HCEC 1CT (cell line): ENCODE measurements around the gene OR1I1.

Source experiments
- DNase-seq: peaks from one replicate; pipeline ENCODE4 v3.0.0-alpha.2; 2017

The OR1I1 gene

GRCh38 chr19:15120135-15121026, 38.4 kb downstream of the OR1I1 start:
- no peak for DNase-seq

GRCh38 chr19:15122331-15123030, 40.5 kb downstream of the OR1I1 start:
- DNase-seq = no peak

DNA sequence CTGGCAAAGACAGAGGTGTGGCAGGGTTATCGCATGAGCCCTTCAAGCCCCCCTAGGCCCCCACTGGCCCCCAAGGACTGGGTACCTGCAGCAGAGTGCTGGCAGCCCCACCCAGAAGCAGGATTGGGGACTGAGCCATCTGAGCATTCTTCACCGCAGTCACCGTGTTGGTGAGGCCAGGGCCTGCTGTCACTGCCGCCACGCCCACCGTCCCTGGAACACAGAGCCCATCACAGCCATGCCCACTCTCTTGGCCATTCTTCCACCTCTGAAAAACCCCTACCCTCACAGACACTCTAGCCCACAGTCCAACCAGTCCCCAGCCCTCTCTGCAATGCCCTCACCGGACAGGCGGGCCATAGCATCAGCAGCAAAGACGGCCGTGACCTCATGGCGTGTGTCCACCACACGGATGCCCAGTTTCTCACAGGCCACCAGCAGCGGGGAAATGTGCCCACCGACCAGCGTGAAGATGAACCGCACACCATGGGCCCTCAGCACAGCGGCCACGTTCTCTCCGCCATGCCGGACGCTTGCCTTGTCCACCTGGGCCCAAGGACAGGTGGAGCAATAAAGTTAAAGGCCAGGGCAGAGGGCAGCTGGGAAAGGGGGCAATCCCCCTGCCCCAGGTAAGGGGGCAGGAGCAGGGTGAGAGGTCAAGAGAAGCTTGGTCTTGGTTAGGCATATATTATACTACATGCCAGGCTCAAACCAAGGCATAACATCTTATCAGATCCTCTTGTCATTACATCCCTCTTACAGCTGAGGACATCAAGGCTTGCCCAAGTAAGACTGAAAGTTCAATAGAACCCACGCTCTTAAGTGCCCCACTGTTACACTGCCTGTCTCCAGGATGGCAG, 41.2 kb downstream of the OR1I1 start:
- DNase-seq = no peak

- DNase-seq = no peak
Observed at GRCh38 chr19:15123900-15124299, 41.9 kb downstream of the OR1I1 start.

GRCh38 chr19:15124572-15125231, 42.7 kb downstream of the OR1I1 start:
- no peak for DNase-seq

DNA sequence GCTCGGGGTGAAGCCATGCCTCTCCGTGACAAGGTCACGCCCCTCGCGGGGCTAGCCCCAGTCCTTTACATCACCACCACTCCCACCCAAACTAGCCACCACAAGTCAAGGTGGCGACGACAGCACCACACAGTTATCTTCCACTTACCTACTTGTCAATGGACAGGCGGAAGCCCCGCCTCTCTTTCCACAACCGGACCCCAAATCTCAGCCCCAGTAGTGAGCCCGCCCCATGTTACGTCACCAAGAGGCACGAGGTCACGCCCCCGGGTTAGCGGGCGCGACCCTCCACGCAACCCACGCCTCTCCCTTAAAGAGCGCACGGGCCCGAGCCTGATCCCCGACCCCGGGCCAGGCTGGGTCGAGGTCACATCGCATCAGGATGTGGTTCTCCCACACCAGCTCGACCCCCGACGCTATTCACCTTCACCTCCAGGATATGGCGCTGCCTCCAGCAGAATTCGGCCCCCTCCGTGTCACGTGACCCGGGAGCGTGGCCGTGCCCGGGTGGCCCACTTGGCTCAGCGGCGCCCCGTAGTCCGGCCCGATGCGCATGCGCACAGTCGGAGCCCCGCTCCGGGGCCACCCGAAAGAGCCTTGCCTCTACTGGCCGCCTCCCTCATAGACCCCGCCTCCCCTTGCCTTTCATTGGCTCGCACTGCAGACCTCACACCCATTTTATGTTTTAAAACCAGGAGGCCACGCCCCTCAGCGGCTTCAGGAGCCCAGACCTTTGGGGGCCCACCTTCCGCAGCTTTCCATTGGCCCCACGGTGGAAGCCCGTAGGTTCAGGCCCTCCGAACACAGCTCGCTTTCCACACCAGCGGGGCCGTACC, 43.4 kb downstream of the OR1I1 start:
- DNase-seq = peak; percentile 97

GRCh38 chr19:15126131-15126910, 44.3 kb downstream of the OR1I1 start:
- DNase-seq = no peak

DNA sequence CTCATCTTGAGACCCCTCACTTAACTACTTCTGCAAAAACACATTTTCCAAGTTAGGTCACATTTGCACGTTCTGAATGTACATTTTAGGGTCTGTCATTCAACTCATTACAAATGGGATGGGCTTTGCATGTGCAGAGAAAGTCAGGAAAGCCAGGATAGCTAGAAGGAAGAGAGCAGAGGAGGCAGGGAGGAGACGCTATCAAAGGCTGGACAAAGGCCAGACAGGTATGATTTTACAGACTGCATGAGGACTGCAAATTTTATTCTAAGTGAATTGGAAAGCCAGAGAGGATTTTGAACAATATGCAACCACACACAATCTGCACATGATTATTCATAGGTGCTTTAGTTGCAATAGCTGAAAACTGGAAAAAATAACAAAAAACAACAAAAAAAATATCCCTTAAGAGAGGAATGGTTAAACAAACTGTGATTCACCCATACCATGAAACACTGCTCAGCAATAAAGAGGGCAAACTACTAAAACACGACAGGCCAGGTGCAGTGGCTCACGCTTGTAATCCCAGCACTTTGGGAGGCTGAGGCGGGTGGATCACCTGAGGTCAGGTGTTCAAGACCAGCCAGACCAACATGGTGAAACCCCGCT, 46.3 kb downstream of the OR1I1 start:
- DNase-seq = no peak

DNA sequence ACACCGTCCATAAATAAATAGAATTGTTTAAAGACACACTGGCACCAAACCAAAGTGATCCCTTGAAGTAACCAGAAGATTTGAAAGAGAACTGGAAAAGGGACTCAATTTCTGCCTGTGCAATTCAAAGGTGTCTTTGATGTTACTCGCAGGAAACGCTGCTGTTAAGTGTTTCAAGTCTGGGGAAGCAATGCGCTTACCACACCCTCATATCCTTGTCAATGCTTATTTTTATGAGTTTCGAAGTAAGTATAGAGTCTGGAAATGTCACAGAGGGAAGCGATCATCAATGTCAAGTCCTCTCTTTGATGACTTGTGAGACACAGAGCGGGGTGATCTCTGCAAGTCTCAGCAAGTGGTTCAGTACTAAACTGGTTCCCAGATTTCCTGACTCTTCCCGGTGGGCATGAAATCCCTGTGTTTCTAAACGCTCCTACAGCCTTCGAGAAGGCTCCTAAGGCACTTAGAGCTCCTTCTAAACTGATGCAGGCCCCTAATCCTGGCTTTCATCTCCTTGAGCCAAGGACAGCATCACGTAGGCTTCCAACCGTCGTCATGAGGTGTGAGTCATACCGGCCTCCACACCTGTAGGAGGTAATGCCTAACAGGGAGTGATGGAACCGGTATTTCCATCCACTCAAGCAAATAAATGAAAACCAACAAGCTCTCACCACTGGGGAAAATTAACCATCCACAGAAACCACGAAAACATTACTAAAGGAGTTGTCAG, 48.0 kb downstream of the OR1I1 start:
- DNase-seq = no peak

- peak; percentile 29 for DNase-seq
Observed at GRCh38 chr19:15136234-15136954, 54.4 kb downstream of the OR1I1 start.

DNA sequence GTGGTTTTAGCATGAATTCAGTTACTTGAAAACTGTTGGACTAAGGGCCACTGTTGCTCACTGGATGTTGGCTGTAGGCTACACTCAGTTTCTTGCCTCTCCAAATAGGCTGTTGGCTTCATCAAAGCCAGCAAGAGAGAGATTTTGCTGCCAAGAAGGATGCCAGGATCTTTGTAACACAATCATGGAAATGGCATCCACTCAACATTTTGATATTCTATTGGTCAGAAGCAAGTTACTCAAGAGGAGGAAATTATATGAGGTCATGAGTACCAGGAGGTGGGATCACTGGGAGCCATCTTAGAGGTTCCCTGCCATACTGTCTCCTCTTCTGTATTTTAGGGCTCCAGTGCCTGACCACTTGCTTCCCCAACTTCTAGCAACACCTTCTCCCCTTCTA, 55.8 kb downstream of the OR1I1 start:
- DNase-seq = peak; percentile 79

DNA sequence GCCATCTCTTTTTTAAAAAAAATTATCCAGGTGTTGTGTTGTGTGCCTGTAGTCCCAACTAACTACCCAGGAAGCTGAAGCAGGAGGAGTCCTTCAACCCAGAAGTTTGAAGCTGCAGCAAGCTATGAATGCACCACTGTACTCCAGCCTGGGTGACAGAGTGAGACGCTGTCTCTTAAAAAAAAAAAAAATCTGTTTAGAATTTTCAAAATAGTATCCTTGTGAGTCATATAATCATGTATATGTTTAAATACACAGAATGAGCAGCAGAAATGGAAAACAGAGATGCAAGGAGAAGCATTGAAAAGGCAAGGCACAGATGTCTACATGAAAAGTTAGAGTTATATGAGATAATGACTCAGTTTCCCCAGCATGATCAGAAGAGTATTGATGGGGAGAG, 56.4 kb downstream of the OR1I1 start:
- peak; percentile 60 for DNase-seq

GRCh38 chr19:15141143-15141542, 59.1 kb downstream of the OR1I1 start:
- no peak for DNase-seq

DNA sequence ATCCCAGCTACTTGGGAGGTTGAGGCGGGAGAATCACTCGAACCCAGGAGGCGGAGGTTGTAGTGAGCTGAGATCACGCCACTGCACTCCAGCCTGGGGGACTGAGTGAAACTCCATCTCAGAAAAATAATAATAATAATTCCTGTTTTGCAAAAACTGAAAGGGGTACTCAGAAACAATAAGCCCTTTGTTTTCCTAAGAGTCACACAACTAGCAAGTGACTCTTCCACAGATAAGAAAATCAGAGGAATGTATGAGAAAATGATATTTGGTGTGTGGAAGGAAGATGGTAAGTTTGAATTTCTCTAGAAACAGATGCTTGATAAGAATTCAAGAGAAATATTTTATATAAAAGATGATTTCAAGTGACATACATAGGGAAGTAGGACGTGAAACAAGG, 60.3 kb downstream of the OR1I1 start:
- DNase-seq = no peak
